B cell (primary cell): Measurements from ENCODE around the gene ARHGAP36.

Experiments
- EZH2 ChIP-seq: IDR thresholded peaks from 2 replicates; pipeline ENCODE4 v1.6.1; 2012; ENCODE audit warnings: borderline replicate concordance, low read depth, mild to moderate bottlenecking, moderate library complexity, low read length; ENCODE audit not compliant: insufficient read depth, poor library complexity, severe bottlenecking
- TF ChIP-seq, protein P1 (sequence below): fragments of 200-600 bp; IDR thresholded peaks from one replicate; pipeline ENCODE4 v1.8.0; 2022; ENCODE audit warnings: antibody characterized with exemption, mild to moderate bottlenecking

DNA sequence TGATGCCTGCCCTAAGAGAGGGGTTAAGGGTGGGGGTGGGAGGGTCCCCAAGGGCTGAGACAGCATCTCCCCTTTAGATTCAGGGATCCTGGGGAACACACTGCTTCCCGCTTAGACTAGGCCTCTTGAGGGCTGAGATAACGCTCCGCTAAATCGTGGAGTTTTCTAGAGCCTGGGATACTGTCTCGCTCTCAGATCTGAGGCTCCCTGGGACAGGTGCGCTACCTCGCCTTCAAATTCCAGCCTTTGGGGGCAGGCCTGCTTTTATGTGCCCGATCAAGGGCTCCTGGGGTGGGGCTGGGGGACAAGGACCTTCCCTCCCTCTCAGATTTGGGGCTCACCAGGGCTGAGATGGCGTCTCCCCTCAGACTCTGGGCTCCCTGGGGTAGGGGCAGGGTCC is 440 bp upstream of the ARHGAP36 start:
- TF ChIP-seq, protein P1, sequence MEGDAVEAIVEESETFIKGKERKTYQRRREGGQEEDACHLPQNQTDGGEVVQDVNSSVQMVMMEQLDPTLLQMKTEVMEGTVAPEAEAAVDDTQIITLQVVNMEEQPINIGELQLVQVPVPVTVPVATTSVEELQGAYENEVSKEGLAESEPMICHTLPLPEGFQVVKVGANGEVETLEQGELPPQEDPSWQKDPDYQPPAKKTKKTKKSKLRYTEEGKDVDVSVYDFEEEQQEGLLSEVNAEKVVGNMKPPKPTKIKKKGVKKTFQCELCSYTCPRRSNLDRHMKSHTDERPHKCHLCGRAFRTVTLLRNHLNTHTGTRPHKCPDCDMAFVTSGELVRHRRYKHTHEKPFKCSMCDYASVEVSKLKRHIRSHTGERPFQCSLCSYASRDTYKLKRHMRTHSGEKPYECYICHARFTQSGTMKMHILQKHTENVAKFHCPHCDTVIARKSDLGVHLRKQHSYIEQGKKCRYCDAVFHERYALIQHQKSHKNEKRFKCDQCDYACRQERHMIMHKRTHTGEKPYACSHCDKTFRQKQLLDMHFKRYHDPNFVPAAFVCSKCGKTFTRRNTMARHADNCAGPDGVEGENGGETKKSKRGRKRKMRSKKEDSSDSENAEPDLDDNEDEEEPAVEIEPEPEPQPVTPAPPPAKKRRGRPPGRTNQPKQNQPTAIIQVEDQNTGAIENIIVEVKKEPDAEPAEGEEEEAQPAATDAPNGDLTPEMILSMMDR = no peak
- TF ChIP-seq EZH2 = no peak
